Kidney epithelial cell (primary cell): ENCODE results near the gene ZNF146. TPM values are rescaled to one million over a fixed set of nuclear protein-coding genes. Genes with fewer than 3 reads are reported as not detected.
"Not testable (repeated sequence)": the region's sequence is repeated elsewhere in the genome, so short reads cannot be mapped to it uniquely, and the experiment has no call there.

Experiments
- DNase-seq: peaks from one replicate; pipeline ENCODE4 v3.0.0-alpha.2; 2010; ENCODE audit warnings: low read depth
- H3K27me3 ChIP-seq: 2 replicates; pipeline ENCODE4 v1.6.0; 2011; ENCODE audit warnings: low read length; ENCODE audit not compliant: control insufficient read depth, insufficient read depth
- H3K36me3 ChIP-seq: 2 replicates; pipeline ENCODE4 v1.5.1; 2011; ENCODE audit warnings: low read length; ENCODE audit not compliant: control insufficient read depth, insufficient read depth
- H3K4me3 ChIP-seq: 2 replicates; pipeline ENCODE4 v1.5.1; 2011; ENCODE audit warnings: low read depth, mild to moderate bottlenecking, control low read depth, low read length
- CTCF ChIP-seq: IDR thresholded peaks from 2 replicates; pipeline ENCODE4 v1.5.1; 2011; ENCODE audit warnings: mild to moderate bottlenecking, moderate library complexity, low read length, control low read depth, inconsistent platforms; ENCODE audit not compliant: insufficient read depth, poor library complexity, severe bottlenecking
- total RNA-seq: library from RNA; depleted of rRNA; stranded (reverse); fragments of >200 nt; gene quantifications from 2 replicates; pipeline ENCODE4 v1.2.3, GENCODE V29; 2015

The ZNF146 gene
- total RNA-seq, 1 donor from 2014 or later, result 123 TPM

DNA sequence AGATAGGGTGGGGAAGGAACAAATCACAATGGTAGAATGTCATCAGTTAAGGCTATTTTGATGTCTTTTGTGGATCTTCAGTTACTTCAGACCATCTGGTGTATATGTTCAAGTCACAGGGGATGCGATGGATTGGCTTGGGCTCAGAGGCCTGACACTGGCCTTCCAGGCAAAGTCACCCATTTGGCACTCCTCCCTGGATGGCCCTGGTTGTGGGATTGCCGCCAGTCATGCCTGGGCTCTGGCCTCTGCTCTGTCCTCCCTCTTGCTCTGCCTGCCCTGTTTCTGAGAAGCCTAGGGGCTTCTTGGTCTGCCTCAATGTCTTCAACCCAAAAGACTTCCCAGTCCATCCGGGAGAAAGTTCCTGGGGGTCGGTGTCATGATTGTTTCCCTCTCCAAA is 50.2 kb downstream of the ZNF146 start:
- Histone ChIP-seq H3K27me3 (no peaks in the 10 kb centered on the region), H3K36me3 (no peaks in the 10 kb centered on the region)
- TF ChIP-seq CTCF, result no peak

DNA sequence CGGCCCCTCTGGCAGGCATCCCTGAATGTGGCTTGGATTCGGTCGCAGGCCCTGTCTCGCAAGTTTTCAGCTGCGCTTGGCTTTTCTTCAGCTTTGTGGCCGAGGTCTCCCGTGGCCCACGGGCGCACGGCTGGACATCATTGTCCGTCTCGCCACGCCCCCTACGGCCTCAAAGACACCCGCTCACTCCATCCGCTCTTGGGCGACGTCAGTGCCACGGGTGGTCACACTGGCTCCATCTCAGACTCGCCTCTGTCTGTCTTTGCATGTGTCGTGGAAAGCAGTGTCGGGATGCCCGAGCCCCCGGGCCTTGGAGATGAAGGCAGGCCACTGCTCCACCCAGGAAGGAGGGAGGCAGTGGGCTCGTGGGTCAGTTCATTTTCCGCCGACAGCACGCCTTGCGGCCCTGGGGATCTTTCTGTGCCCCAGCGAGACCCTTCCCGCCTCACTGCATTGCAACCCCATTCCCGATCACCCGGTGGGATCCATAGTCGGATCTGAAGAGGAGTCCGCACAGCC is 51.0 kb downstream of the ZNF146 start:
- H3K4me3 ChIP-seq, result no peak overlapping the region
- TF ChIP-seq CTCF, result no peak

More for the DNA sequence above, 50.2 kb downstream of the ZNF146 start:
- no peak for DNase-seq
- no peak overlapping the region for H3K4me3 ChIP-seq

GRCh38 chr19:36266375-36266961 is 51.6 kb downstream of the ZNF146 start:
- H3K27me3 ChIP-seq, result no peaks in the 10 kb centered on the region
- no peak for TF ChIP-seq CTCF
- H3K36me3 ChIP-seq, result no peaks in the 10 kb centered on the region
- no peak for DNase-seq
- no peak overlapping the region for H3K4me3 ChIP-seq

More for the DNA sequence above, 51.0 kb downstream of the ZNF146 start:
- no peaks in the 10 kb centered on the region for H3K36me3 ChIP-seq
- H3K27me3 ChIP-seq, result no peaks in the 10 kb centered on the region
- DNase-seq, result no peak

- TF ChIP-seq CTCF, result no peak
These were observed 52.3 kb downstream of the ZNF146 start for GRCh38 chr19:36267061-36267845.

DNA sequence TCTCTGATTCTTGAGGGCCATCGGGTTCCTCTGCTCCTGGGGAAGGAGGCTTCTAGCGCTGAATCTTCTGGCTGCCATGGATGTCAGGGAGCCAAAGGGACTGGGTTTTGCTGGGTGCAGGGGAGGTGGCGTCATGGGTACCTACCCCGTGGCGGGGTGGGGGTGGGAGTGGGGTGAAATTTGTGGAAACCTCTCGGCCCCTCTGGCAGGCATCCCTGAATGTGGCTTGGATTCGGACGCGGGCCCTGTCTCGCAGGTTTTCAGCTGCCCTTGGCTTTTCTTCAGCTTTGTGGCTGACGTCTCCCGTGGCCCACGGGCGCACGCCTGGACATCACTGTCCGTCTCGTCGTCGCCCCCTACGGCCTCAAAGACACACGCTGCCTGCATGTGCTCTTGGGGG is 53.2 kb downstream of the ZNF146 start:
- not testable (repeated sequence) for H3K4me3 ChIP-seq, H3K36me3 ChIP-seq, H3K27me3 ChIP-seq, DNase-seq

More at GRCh38 chr19:36267061-36267845, 52.3 kb downstream of the ZNF146 start:
- no peak for DNase-seq
- Histone ChIP-seq H3K4me3 (no peak overlapping the region), H3K36me3 (no peaks in the 10 kb centered on the region), H3K27me3 (no peaks in the 10 kb centered on the region)

DNA sequence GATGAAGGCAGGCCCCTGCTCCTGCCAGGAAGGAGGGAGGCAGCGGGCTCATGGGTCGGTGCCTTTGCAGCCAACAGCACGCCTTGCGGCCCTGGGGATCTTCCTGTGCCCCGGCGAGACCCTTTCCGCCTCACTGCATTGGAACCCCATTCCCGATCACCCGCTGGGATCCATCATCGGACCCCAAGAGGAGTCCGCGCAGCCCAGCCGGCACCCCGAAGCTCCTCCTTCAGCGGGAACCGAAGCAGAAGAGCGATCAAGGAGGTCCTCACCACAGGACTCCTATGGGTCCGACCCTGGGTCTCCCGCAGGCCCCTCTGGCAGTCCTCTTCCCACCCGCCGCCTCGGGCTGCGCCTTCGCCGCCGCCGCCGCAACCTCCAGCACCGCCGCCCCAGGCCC is 53.7 kb downstream of the ZNF146 start:
- DNase-seq, H3K36me3 ChIP-seq, H3K27me3 ChIP-seq, H3K4me3 ChIP-seq: not testable (repeated sequence)

GRCh38 chr19:36269295-36269694 is 54.4 kb downstream of the ZNF146 start:
- not testable (repeated sequence) for DNase-seq, H3K27me3 ChIP-seq, H3K36me3 ChIP-seq, H3K4me3 ChIP-seq

Other genes with a start within 250 kb of the ZNF146 start
- 47.4 and 49.5 TPM in 2 replicates for gene SDHAF1, start 219.9 kb upstream of the ZNF146 start, total RNA-seq
- gene SYNE4, start 206.3 kb upstream of the ZNF146 start, total RNA-seq, result 8.6 and 11.5 TPM in 2 replicates
- gene ALKBH6, start 200.9 kb upstream of the ZNF146 start, total RNA-seq, result 17.5 and 22.4 TPM in 2 replicates
- gene CLIP3, start 182.2 kb upstream of the ZNF146 start, total RNA-seq, result 4.6 and 4.7 TPM in 2 replicates
- 12.0 and 16.3 TPM in 2 replicates for gene THAP8, start 160.8 kb upstream of the ZNF146 start, total RNA-seq
- gene WDR62, start 160.2 kb upstream of the ZNF146 start, total RNA-seq, result 1.8 and 2.8 TPM in 2 replicates
- not detected in 2 replicates for gene OVOL3, start 104.0 kb upstream of the ZNF146 start, total RNA-seq
- 58.5 and 82.6 TPM in 2 replicates for gene POLR2I, start 100.2 kb upstream of the ZNF146 start, total RNA-seq
- 337 and 371 TPM in 2 replicates for gene TBCB, start 99.6 kb upstream of the ZNF146 start, total RNA-seq
- gene CAPNS1, start 75.0 kb upstream of the ZNF146 start, total RNA-seq, result 262 and 352 TPM in 2 replicates
- 1.0 and 1.4 TPM in 2 replicates for gene COX7A1, start 62.7 kb upstream of the ZNF146 start, total RNA-seq
- gene ZNF565, start 441 bp upstream of the ZNF146 start, total RNA-seq, result 1.5 and 2.2 TPM in 2 replicates
- gene ZFP14, start 164.1 kb downstream of the ZNF146 start, total RNA-seq, result 2.1 and 2.5 TPM in 2 replicates
- 4.7 and 6.0 TPM in 2 replicates for gene ZFP82, start 203.5 kb downstream of the ZNF146 start, total RNA-seq